ENCODE data around the gene NCCRP1. TPM values are rescaled to one million over a fixed set of nuclear protein-coding genes. Genes with fewer than 3 reads are reported as not detected.

The NCCRP1 gene
- polyA plus RNA-seq, 2 donors = 296 to 510 TPM

GRCh38 chr19:39162441-39163043 lies 34.2 kb upstream of the NCCRP1 start:
- Histone ChIP-seq H3K27ac (ENCODE audit: low read depth in 2 of 2, low read length in 1 of 2) (peak overlapping the region in 1 of 2 donors; percentile 11), H3K27me3 (ENCODE audit: control insufficient read depth in 1 of 2, insufficient read depth in 2 of 2, low read length in 2 of 2) (no peaks in the 10 kb centered on the region), H3K36me3 (ENCODE audit: control insufficient read depth in 2 of 2, insufficient read depth in 2 of 2, low read length in 1 of 2) (peaks cover 0 to 15% of the 10 kb centered on the region in 2 donors), H3K4me1 (ENCODE audit: control insufficient read depth in 2 of 2, insufficient read depth in 2 of 2, low read length in 1 of 2) (peaks cover 7 to 42% of the 10 kb centered on the region in 2 donors), H3K9me3 (ENCODE audit: control insufficient read depth in 2 of 2, insufficient read depth in 1 of 2, low read depth in 1 of 2, low read length in 1 of 2) (no peaks in the 10 kb centered on the region), H3K4me3 (ENCODE audit: low read depth in 1 of 2, low read length in 2 of 2) (no peak overlapping the region)
- 83 to 85% methylated on average over 15 of the region's 15 CpGs for WGBS, 2 donors

DNA sequence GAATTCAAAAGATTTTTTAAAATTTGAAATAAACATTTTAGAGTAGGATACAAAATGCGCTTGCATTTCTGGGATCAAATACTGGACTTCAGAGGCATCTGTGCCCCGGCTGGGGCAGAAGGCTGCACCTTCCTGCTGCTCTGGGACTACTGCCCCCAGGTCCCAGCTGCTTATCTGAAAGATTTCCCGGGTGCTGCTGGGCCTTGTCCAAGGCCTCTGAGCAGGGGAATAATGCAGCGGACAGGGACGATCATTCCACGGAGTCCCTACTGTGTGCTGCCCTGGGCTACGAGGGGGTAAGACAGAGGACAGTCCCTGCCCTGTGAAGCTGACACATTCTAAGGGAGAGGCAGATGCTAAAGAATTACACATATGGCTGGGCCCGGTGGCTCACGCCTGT lies 33.1 kb upstream of the NCCRP1 start:
- Histone ChIP-seq H3K27me3 (ENCODE audit: control insufficient read depth in 1 of 2, insufficient read depth in 2 of 2, low read length in 2 of 2) (no peaks in the 10 kb centered on the region), H3K4me1 (ENCODE audit: control insufficient read depth in 2 of 2, insufficient read depth in 2 of 2, low read length in 1 of 2) (peaks cover 8 to 38% of the 10 kb centered on the region in 2 donors), H3K27ac (ENCODE audit: low read depth in 2 of 2, low read length in 1 of 2) (no peak overlapping the region), H3K4me3 (ENCODE audit: low read depth in 1 of 2, low read length in 2 of 2) (no peak overlapping the region), H3K36me3 (ENCODE audit: control insufficient read depth in 2 of 2, insufficient read depth in 2 of 2, low read length in 1 of 2) (peaks cover 0 to 10% of the 10 kb centered on the region in 2 donors), H3K9me3 (ENCODE audit: control insufficient read depth in 2 of 2, insufficient read depth in 1 of 2, low read depth in 1 of 2, low read length in 1 of 2) (no peaks in the 10 kb centered on the region)
- 75 to 86% methylated on average over 9 of the region's 9 CpGs for WGBS, 2 donors

GRCh38 chr19:39164289-39164688 lies 32.5 kb upstream of the NCCRP1 start:
- 91 to 92% methylated on average over 6 of the region's 6 CpGs for WGBS, 2 donors
- Histone ChIP-seq H3K9me3 (ENCODE audit: control insufficient read depth in 2 of 2, insufficient read depth in 1 of 2, low read depth in 1 of 2, low read length in 1 of 2) (no peaks in the 10 kb centered on the region), H3K36me3 (ENCODE audit: control insufficient read depth in 2 of 2, insufficient read depth in 2 of 2, low read length in 1 of 2) (peaks cover 0 to 15% of the 10 kb centered on the region in 2 donors), H3K27ac (ENCODE audit: low read depth in 2 of 2, low read length in 1 of 2) (no peak overlapping the region), H3K4me3 (ENCODE audit: low read depth in 1 of 2, low read length in 2 of 2) (no peak overlapping the region), H3K4me1 (ENCODE audit: control insufficient read depth in 2 of 2, insufficient read depth in 2 of 2, low read length in 1 of 2) (peaks cover 8 to 38% of the 10 kb centered on the region in 2 donors), H3K27me3 (ENCODE audit: control insufficient read depth in 1 of 2, insufficient read depth in 2 of 2, low read length in 2 of 2) (no peaks in the 10 kb centered on the region)

- peaks cover 8 to 31% of the 10 kb centered on the region in 2 donors for H3K4me1 ChIP-seq (ENCODE audit: control insufficient read depth in 2 of 2, insufficient read depth in 2 of 2, low read length in 1 of 2)
- H3K27me3 ChIP-seq (ENCODE audit: control insufficient read depth in 1 of 2, insufficient read depth in 2 of 2, low read length in 2 of 2) = no peaks in the 10 kb centered on the region
- no peak overlapping the region for H3K4me3 ChIP-seq (ENCODE audit: low read depth in 1 of 2, low read length in 2 of 2)
- 93% methylated on average over 7 of the region's 7 CpGs for WGBS, 2 donors
- H3K27ac ChIP-seq (ENCODE audit: low read depth in 2 of 2, low read length in 1 of 2) = no peak overlapping the region
- peaks cover 0 to 18% of the 10 kb centered on the region in 2 donors for H3K36me3 ChIP-seq (ENCODE audit: control insufficient read depth in 2 of 2, insufficient read depth in 2 of 2, low read length in 1 of 2)
- no peaks in the 10 kb centered on the region for H3K9me3 ChIP-seq (ENCODE audit: control insufficient read depth in 2 of 2, insufficient read depth in 1 of 2, low read depth in 1 of 2, low read length in 1 of 2)
Measured at GRCh38 chr19:39165857-39166256, 30.9 kb upstream of the NCCRP1 start.

GRCh38 chr19:39166571-39167391 lies 30.0 kb upstream of the NCCRP1 start:
- WGBS, 2 donors = 36 to 37% methylated on average over 23 to 24 of the region's 24 CpGs
- peak overlapping the region in 1 of 2 donors; percentile 15 for H3K4me3 ChIP-seq (ENCODE audit: low read depth in 1 of 2, low read length in 2 of 2)
- no peaks in the 10 kb centered on the region for H3K9me3 ChIP-seq (ENCODE audit: control insufficient read depth in 2 of 2, insufficient read depth in 1 of 2, low read depth in 1 of 2, low read length in 1 of 2)
- H3K36me3 ChIP-seq (ENCODE audit: control insufficient read depth in 2 of 2, insufficient read depth in 2 of 2, low read length in 1 of 2) = peaks cover 0 to 23% of the 10 kb centered on the region in 2 donors
- peak overlapping the region; percentile 65 to 82 for H3K27ac ChIP-seq (ENCODE audit: low read depth in 2 of 2, low read length in 1 of 2)
- peaks cover 8 to 24% of the 10 kb centered on the region in 2 donors for H3K4me1 ChIP-seq (ENCODE audit: control insufficient read depth in 2 of 2, insufficient read depth in 2 of 2, low read length in 1 of 2)
- H3K27me3 ChIP-seq (ENCODE audit: control insufficient read depth in 1 of 2, insufficient read depth in 2 of 2, low read length in 2 of 2) = no peaks in the 10 kb centered on the region

DNA sequence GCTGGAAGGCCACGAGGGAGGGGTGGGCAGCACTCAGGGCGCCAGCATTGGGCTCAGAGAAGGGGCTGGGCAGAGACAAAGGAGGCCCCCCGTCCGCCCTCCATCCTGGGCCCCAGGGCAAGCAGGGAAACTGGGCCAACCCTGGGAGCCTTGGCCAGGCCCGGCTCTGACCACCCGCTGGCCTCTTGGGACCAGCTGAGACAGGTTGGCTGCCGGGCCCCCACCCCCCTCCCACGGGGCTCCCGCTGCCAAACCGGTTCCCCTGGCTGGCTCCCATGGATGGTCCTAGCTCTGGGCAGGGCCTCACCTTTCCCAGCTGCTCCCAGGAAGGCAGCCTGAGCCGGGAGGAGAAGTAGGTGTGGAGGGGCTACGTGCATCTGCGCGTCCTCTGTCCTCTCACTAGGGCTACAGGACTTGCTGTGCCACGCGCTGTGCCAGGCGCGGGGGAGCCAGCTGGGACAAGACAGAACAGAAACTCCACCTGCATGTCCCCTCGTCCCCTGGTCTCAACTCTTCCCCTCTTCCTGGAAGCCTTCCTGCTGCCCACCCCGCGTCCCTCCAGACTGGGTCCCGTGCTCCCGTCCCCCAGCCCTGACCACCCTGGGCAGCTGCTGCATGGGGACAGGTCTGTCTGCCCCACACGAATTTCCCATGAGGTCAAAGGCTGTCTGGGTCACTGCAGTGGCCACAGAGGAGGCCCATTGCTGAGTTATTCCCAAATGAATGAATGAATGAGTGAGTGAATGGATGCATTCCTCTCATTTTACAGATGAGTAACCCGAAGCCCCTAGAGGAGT lies 29.1 kb upstream of the NCCRP1 start:
- Histone ChIP-seq H3K9me3 (ENCODE audit: control insufficient read depth in 2 of 2, insufficient read depth in 1 of 2, low read depth in 1 of 2, low read length in 1 of 2) (no peaks in the 10 kb centered on the region), H3K27me3 (ENCODE audit: control insufficient read depth in 1 of 2, insufficient read depth in 2 of 2, low read length in 2 of 2) (no peaks in the 10 kb centered on the region), H3K36me3 (ENCODE audit: control insufficient read depth in 2 of 2, insufficient read depth in 2 of 2, low read length in 1 of 2) (peaks cover 0 to 30% of the 10 kb centered on the region in 2 donors), H3K4me1 (ENCODE audit: control insufficient read depth in 2 of 2, insufficient read depth in 2 of 2, low read length in 1 of 2) (peaks cover 8 to 23% of the 10 kb centered on the region in 2 donors), H3K4me3 (ENCODE audit: low read depth in 1 of 2, low read length in 2 of 2) (peak overlapping the region in 1 of 2 donors; percentile 15), H3K27ac (ENCODE audit: low read depth in 2 of 2, low read length in 1 of 2) (peak overlapping the region; percentile 65 to 82)
- 53 to 58% methylated on average over 25 of the region's 25 CpGs for WGBS, 2 donors

GRCh38 chr19:39168258-39169142 lies 28.3 kb upstream of the NCCRP1 start:
- Histone ChIP-seq H3K27ac (ENCODE audit: low read depth in 2 of 2, low read length in 1 of 2) (no peak overlapping the region), H3K36me3 (ENCODE audit: control insufficient read depth in 2 of 2, insufficient read depth in 2 of 2, low read length in 1 of 2) (peaks cover 0 to 34% of the 10 kb centered on the region in 2 donors), H3K4me3 (ENCODE audit: low read depth in 1 of 2, low read length in 2 of 2) (no peak overlapping the region), H3K4me1 (ENCODE audit: control insufficient read depth in 2 of 2, insufficient read depth in 2 of 2, low read length in 1 of 2) (peaks cover 8 to 21% of the 10 kb centered on the region in 2 donors), H3K9me3 (ENCODE audit: control insufficient read depth in 2 of 2, insufficient read depth in 1 of 2, low read depth in 1 of 2, low read length in 1 of 2) (no peaks in the 10 kb centered on the region), H3K27me3 (ENCODE audit: control insufficient read depth in 1 of 2, insufficient read depth in 2 of 2, low read length in 2 of 2) (no peaks in the 10 kb centered on the region)
- 88 to 89% methylated on average over 23 of the region's 23 CpGs for WGBS, 2 donors

DNA sequence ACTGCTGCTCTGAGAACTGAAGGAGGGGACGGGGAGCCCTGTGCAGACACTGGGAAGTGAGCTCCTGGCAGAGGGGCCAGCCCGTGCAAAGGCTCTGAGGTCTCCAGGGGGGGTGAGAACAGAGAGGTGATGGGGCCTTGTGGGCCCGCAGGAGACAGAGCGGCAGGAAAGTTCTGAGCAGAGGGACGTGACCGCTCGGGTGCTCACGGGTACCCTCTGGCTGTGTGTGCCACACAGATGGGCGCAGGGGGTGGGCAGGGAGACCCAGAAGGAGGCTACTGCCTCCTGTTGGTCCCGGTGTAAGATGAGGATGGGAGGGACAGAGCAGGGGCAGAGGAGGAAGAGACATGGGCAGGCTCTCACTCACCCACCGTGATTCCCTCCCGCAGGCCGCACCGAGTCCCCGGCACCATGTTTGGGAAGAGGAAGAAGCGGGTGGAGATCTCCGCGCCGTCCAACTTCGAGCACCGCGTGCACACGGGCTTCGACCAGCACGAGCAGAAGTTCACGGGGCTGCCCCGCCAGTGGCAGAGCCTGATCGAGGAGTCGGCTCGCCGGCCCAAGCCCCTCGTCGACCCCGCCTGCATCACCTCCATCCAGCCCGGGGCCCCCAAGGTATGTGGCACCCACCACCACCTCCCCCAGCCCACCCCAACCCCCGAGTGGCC lies 27.5 kb upstream of the NCCRP1 start:
- WGBS, 2 donors = 92 to 93% methylated on average over 33 to 36 of the region's 36 CpGs
- no peaks in the 10 kb centered on the region for H3K27me3 ChIP-seq (ENCODE audit: control insufficient read depth in 1 of 2, insufficient read depth in 2 of 2, low read length in 2 of 2)
- H3K4me1 ChIP-seq (ENCODE audit: control insufficient read depth in 2 of 2, insufficient read depth in 2 of 2, low read length in 1 of 2) = peaks cover 8 to 21% of the 10 kb centered on the region in 2 donors
- no peak overlapping the region for H3K27ac ChIP-seq (ENCODE audit: low read depth in 2 of 2, low read length in 1 of 2)
- H3K9me3 ChIP-seq (ENCODE audit: control insufficient read depth in 2 of 2, insufficient read depth in 1 of 2, low read depth in 1 of 2, low read length in 1 of 2) = no peaks in the 10 kb centered on the region
- H3K36me3 ChIP-seq (ENCODE audit: control insufficient read depth in 2 of 2, insufficient read depth in 2 of 2, low read length in 1 of 2) = peaks cover 0 to 39% of the 10 kb centered on the region in 2 donors
- H3K4me3 ChIP-seq (ENCODE audit: low read depth in 1 of 2, low read length in 2 of 2) = no peak overlapping the region

All from esophagus (tissue), 2 donors.